HepG2 (cell line): Measurements from ENCODE around the gene SIK3. TPM values are rescaled to one million over a fixed set of nuclear protein-coding genes. Genes with fewer than 3 reads are reported as not detected.

Experiments used
- ATAC-seq: fragments of 200-7000 bp; cut with Tn5 transposase; 3 replicates; pipeline ENCODE4 v1.9.1; 2020; ENCODE audit warnings: mild to moderate bottlenecking, moderate library complexity
- BruUV-seq: library from RNA; stranded (reverse); fragments of 400-500 nt; replicated peaks from 2 replicates; lab custom pipeline; 2021; lab: Mats Ljungman, UMichigan
- CTCF ChIA-PET: fragments of 300-600 bp; formaldehyde crosslinking; extraction: SDS; loops from one replicate; lab custom pipeline; 2021; ENCODE audit warnings: low total read pairs, inconsistent platforms, low intra/inter-chr PET ratio; lab: Yijun Ruan, JAX
- POLR2A ChIA-PET: fragments of 350-600 bp; sonication (Branson Sonifier 250); formaldehyde crosslinking; loops from one replicate; lab custom pipeline; 2020; ENCODE audit warnings: antibody characterized with exemption, inconsistent platforms; lab: Yijun Ruan, JAX
- DNase-seq: peaks from one replicate; pipeline ENCODE4 v3.0.0-alpha.2; 2015; ENCODE audit warnings: low spot score
- FAIRE-seq: peaks from 3 replicates; lab custom pipeline; 2011; peaks lifted over from hg19 to GRCh38; lab: Jason Lieb, UNC
- H2AFZ ChIP-seq: one replicate; pipeline ENCODE4 v1.6.1; 2011; ENCODE audit warnings: low read length, inconsistent platforms
- H3K27ac ChIP-seq: fragments of 300-600 bp; 3 replicates; pipeline ENCODE4 v1.8.0; 2011; ENCODE audit warnings: mixed run types, mild to moderate bottlenecking, mixed read lengths, low read length, inconsistent platforms; ENCODE audit not compliant: insufficient read depth; ENCODE audit errors: extremely low read length
- H3K27me3 ChIP-seq, 2 experiments: fragments of 200-600 bp in 1 of 2; 2 replicates in 1 of 2; 3 replicates in 1 of 2; pipeline versions ENCODE4 v1.6.0 to v1.8.0; 2011; ENCODE audit warnings: low read length in 2 of 2, mild to moderate bottlenecking in 2 of 2, moderate library complexity in 2 of 2, inconsistent platforms in 1 of 2; ENCODE audit not compliant: insufficient read depth in 2 of 2, control insufficient read depth in 1 of 2
- H3K36me3 ChIP-seq, 2 experiments: fragments of 200-600 bp in 1 of 2; replicated peaks in 1 of 2; 2 replicates in 1 of 2; 3 replicates in 1 of 2; pipeline versions ENCODE4 v1.5.1 to v1.8.0; 2011; ENCODE audit warnings: low read length in 2 of 2, inconsistent platforms in 1 of 2; ENCODE audit not compliant: insufficient read depth in 2 of 2, control insufficient read depth in 1 of 2
- H3K4me1 ChIP-seq: 2 replicates; pipeline ENCODE4 v1.5.1; 2012; ENCODE audit warnings: low read length, inconsistent platforms; ENCODE audit not compliant: insufficient read depth
- H3K4me2 ChIP-seq: 2 replicates; pipeline ENCODE4 v1.6.0; 2011; ENCODE audit warnings: low read depth, low read length, inconsistent platforms
- H3K4me3 ChIP-seq, 3 experiments: fragments of 200-600 bp in 1 of 3; sonication (generic), shearing (Covaris generic) in 1 of 3; replicated peaks in 1 of 3; 2 replicates each; pipeline ENCODE4 v1.5.1; 2011 to 2016; ENCODE audit warnings: low read length in 3 of 3, inconsistent platforms in 2 of 3, low read depth in 2 of 3, mild to moderate bottlenecking in 2 of 3, control low read depth in 1 of 3, mixed read lengths in 1 of 3; ENCODE audit not compliant: insufficient read depth in 1 of 3
- H3K79me2 ChIP-seq: one replicate; pipeline ENCODE4 v1.6.1; 2011; ENCODE audit warnings: low read length, inconsistent platforms; ENCODE audit not compliant: insufficient read depth
- H3K9ac ChIP-seq: 2 replicates; pipeline ENCODE4 v1.6.0; 2011; ENCODE audit warnings: mild to moderate bottlenecking, low read depth, low read length, inconsistent platforms; ENCODE audit not compliant: insufficient read depth
- H3K9me3 ChIP-seq: 2 replicates; pipeline ENCODE4 v1.5.1; 2012; ENCODE audit warnings: mild to moderate bottlenecking, low read length
- H4K20me1 ChIP-seq: 2 replicates; pipeline ENCODE4 v1.6.0; 2011; ENCODE audit warnings: inconsistent platforms, mild to moderate bottlenecking, low read length, moderate library complexity; ENCODE audit not compliant: insufficient read depth
- ADNP ChIP-seq: sonication (generic); formaldehyde crosslinking; IDR thresholded peaks from 2 replicates; pipeline ENCODE4 v1.4.0; 2020; ENCODE audit warnings: missing genetic modification reagents
- BCL6 ChIP-seq: IDR thresholded peaks from 2 replicates; pipeline ENCODE4 v1.6.1; 2016; ENCODE audit warnings: missing genetic modification reagents, missing compliant biosample characterization
- CBX1 ChIP-seq: IDR thresholded peaks from one replicate; pipeline ENCODE4 v1.6.1; 2016; ENCODE audit warnings: antibody characterized with exemption, low read depth
- GATAD2A ChIP-seq: IDR thresholded peaks from 2 replicates; pipeline ENCODE4 v1.6.1; 2016
- NFATC3 ChIP-seq: sonication (generic); formaldehyde crosslinking; IDR thresholded peaks from 2 replicates; pipeline ENCODE4 v1.5.1; 2020; ENCODE audit warnings: mild to moderate bottlenecking, missing genetic modification reagents
- NR2F6 ChIP-seq, 2 experiments: IDR thresholded peaks; 2 replicates each; pipeline ENCODE4 v1.6.1; 2016; ENCODE audit warnings: antibody characterized with exemption in 1 of 2, mild to moderate bottlenecking in 1 of 2
- SOX13 ChIP-seq, 3 experiments: fragments of 450-650 bp in 1 of 3; sonication (generic) in 1 of 3; formaldehyde crosslinking in 1 of 3; IDR thresholded peaks in 2 of 3; conservative IDR thresholded peaks in 1 of 3; 2 replicates each; pipeline versions ENCODE4 v1.5.0 to v1.6.1; 2016 to 2020; ENCODE audit warnings: antibody characterized with exemption in 1 of 3, mild to moderate bottlenecking in 1 of 3, missing compliant biosample characterization in 1 of 3, missing genetic modification reagents in 1 of 3, moderate library complexity in 1 of 3
- SOX6 ChIP-seq, 2 experiments: fragments of 450-650 bp in 1 of 2; sonication (generic) in 1 of 2; formaldehyde crosslinking in 1 of 2; IDR thresholded peaks; 2 replicates each; pipeline versions ENCODE4 v1.4.0 to v1.6.1; 2017 to 2020; ENCODE audit warnings: antibody characterized with exemption in 1 of 2, mild to moderate bottlenecking in 1 of 2, missing genetic modification reagents in 1 of 2
- TCF7 ChIP-seq: sonication (generic); IDR thresholded peaks from 2 replicates; pipeline ENCODE4 v1.6.1; 2016; ENCODE audit warnings: antibody characterized with exemption, low read depth
- THAP11 ChIP-seq: IDR thresholded peaks from 2 replicates; pipeline ENCODE4 v1.6.1; 2016; ENCODE audit warnings: missing biosample characterization, missing genetic modification reagents
- ZNF362 ChIP-seq: sonication (generic); formaldehyde crosslinking; IDR thresholded peaks from 2 replicates; pipeline ENCODE4 v1.4.0; 2020; ENCODE audit warnings: missing genetic modification reagents, mild to moderate bottlenecking, borderline replicate concordance
- ZNF496 ChIP-seq: sonication (generic); formaldehyde crosslinking; IDR thresholded peaks from 2 replicates; pipeline ENCODE4 v1.8.1; 2023; ENCODE audit warnings: mild to moderate bottlenecking, moderate library complexity, missing genetic modification reagents; ENCODE audit not compliant: insufficient replicate concordance
- ZNF580 ChIP-seq: IDR thresholded peaks from 2 replicates; pipeline ENCODE4 v1.6.1; 2016; ENCODE audit warnings: low read depth, borderline replicate concordance
- ZNF891 ChIP-seq: sonication (generic); formaldehyde crosslinking; IDR thresholded peaks from 2 replicates; pipeline ENCODE4 v1.5.0; 2020; ENCODE audit warnings: mild to moderate bottlenecking, missing genetic modification reagents
- WGBS: methylation state at CpG from one replicate; pipeline ENCODE4 v1.1.6; 2017; ENCODE audit warnings: low lambda C conversion rate; 5-methylcytosine and 5-hydroxymethylcytosine counted together
- in situ Hi-C: cut with HindIII; loops from 2 replicates; pipeline ENCODE4 v1.10.0; 2017; ENCODE audit warnings: low pct_unique_long_range_greater_than_20kb; ENCODE audit not compliant: extremely low pct_ligation_motif_present
- intact Hi-C: fragments of 100-400 bp; cut with micrococcal nuclease; formaldehyde crosslinking; loops from one replicate; pipeline ENCODE4 v1.10.0; 2022; ENCODE audit not compliant: unreplicated experiment
- polyA plus RNA-seq, 8 experiments: library from polyadenylated mRNA; depleted of rRNA in 3 of 8; stranded (reverse) in 7 of 8; unstranded in 1 of 8; fragments of >200 nt; fragmentation: Illumina TruSeq in 4 of 8; extraction: Trizol in 4 of 8; gene quantifications; 2 replicates each; pipeline versions ENCODE4 v1.2.1 to v1.2.3, GENCODE V29; 2011 to 2016; ENCODE audit warnings: low read depth in 4 of 8, missing spikeins in 1 of 8, mixed read lengths in 1 of 8; ENCODE audit not compliant: insufficient read depth in 1 of 8
- total RNA-seq, 5 experiments: library from RNA; depleted of rRNA; stranded (reverse); fragments of >200 nt; fragmentation: Illumina TruSeq; extraction: Trizol; gene quantifications; 2 replicates each; pipeline ENCODE4 v1.2.3, GENCODE V29; 2016; ENCODE audit warnings: low read depth in 1 of 5

The SIK3 gene
- total and polyA plus RNA-seq, 2 of the 13 experiments (the other 11 are each of a cell fraction or from before 2014, with no cell fraction given) = 5.7 to 9.8 TPM

DNA sequence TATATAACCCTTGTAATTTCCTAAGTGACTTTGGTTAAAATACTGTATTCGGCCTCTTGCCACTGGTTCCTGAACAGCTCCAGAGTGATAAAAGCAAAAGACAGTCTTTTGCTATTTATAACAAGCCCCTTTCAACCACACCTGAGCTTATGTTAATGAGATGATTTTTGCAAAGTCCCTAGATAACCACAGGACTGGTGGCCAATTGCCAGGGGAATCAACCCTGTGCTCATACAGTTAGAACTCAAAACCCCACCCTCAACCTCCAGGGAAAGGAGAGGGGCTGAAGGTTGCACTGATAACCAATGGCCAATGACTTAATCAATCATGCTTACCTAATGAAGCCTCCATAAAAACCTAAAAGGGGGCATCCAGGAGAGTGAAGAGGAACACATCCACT lies 77.9 kb downstream of the SIK3 start:
- H3K27ac ChIP-seq = peak overlapping the region; percentile 74
- H3K27me3 ChIP-seq = no peaks in the 10 kb centered on the region
- BruUV-seq = no TSS peak
- in situ Hi-C loops (no loop called here), intact Hi-C loops (loop anchor here (5.0 to 10.0 kb wide), 3 partner anchors 57 to 95 kb away; partner anchors contain the start of gene SIK3)
- peak overlapping the region; percentile 66 for H3K4me2 ChIP-seq
- ATAC-seq = no peak
- no peak for FAIRE-seq
- CTCF ChIA-PET = no interaction called here
- peaks cover 29% of the 10 kb centered on the region for H4K20me1 ChIP-seq
- 91% methylated on average over 1 of the region's 1 CpG for WGBS
- peaks cover 65% of the 10 kb centered on the region for H3K4me1 ChIP-seq
- peak overlapping the region in 1 of 3 experiments; percentile 43; a peak in 2 of 6 replicates for H3K4me3 ChIP-seq
- no peak for DNase-seq
- POLR2A ChIA-PET = interaction anchor here (0.5 to 1.3 kb wide), 4 partner anchors 76 to 183 kb away, joined by 3 to 5 read pairs (median 4); partner anchors contain the start of genes APOA1 and SIK3
- peaks cover 35% of the 10 kb centered on the region for H3K79me2 ChIP-seq
- H3K36me3 ChIP-seq = no peaks in the 10 kb centered on the region
- TF ChIP-seq ZNF496 (CRISPR knock-in tag) = no peak
- no peak for TF ChIP-seq THAP11 (CRISPR knock-in tag)
- no peak for TF ChIP-seq ADNP (CRISPR knock-in tag)
- no peak for TF ChIP-seq NFATC3 (CRISPR knock-in tag)
- TF ChIP-seq CBX1 = no peak
- H3K9ac ChIP-seq = peak overlapping the region; percentile 42; the same call in 1 of the 2 replicates
- no peaks in the 10 kb centered on the region for H3K9me3 ChIP-seq
- no peak overlapping the region for H2AFZ ChIP-seq

DNA sequence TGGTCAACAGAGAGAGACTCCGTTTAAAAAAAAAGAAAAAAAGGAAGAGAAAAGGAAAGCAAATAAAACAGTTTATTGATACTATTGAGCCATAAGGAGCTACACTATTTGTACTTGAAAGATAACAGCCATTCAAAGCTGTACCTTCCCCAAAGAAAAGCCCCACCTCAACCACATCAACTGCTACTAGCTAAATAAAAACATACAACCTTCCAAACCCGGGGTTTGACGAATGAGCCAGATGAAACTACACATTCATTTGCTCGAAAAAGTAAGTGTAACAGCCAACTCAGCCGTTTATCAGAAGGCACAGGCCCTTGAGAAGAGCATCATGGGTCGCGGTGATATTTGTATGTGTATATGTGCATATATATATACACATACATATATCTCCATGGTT lies 78.4 kb downstream of the SIK3 start:
- intact Hi-C loops = loop anchor here (5.0 to 10.0 kb wide), 3 partner anchors 57 to 95 kb away; partner anchors contain the start of gene SIK3
- no TSS peak for BruUV-seq
- in situ Hi-C loops = no loop called here
- CTCF ChIA-PET = no interaction called here
- 34% methylated on average over 7 of the region's 7 CpGs for WGBS
- no peaks in the 10 kb centered on the region for H3K27me3 ChIP-seq
- no peak overlapping the region for H3K9ac ChIP-seq
- peaks cover 61% of the 10 kb centered on the region for H3K4me1 ChIP-seq
- ATAC-seq (no peak), DNase-seq (peak; percentile 21), FAIRE-seq (no peak)
- peak overlapping the region; percentile 56 for H3K27ac ChIP-seq
- peaks cover 26% of the 10 kb centered on the region for H4K20me1 ChIP-seq
- no peak overlapping the region for H2AFZ ChIP-seq
- no peaks in the 10 kb centered on the region for H3K36me3 ChIP-seq
- H3K79me2 ChIP-seq = peaks cover 33% of the 10 kb centered on the region
- H3K4me3 ChIP-seq = no peak overlapping the region
- peak overlapping the region; percentile 55 for H3K4me2 ChIP-seq
- H3K9me3 ChIP-seq = no peaks in the 10 kb centered on the region
- POLR2A ChIA-PET = interaction anchor here (0.5 to 1.3 kb wide), 4 partner anchors 77 to 182 kb away, joined by 3 to 5 read pairs (median 4); partner anchors contain the start of genes APOA1 and SIK3
- TF ChIP-seq TCF7 (peak; percentile 34; the same call in 1 of the 2 replicates), ZNF580 (CRISPR knock-in tag) (no peak), SOX6 (IDR thresholded peaks at IDR 0.05) (no peak), SOX6 (CRISPR knock-in tag; IDR thresholded peaks at IDR 0.05) (peak; percentile 30), SOX13 (IDR thresholded peaks at IDR 0.05) (no peak), SOX13 (CRISPR knock-in tag; conservative IDR thresholded peaks at IDR 0.05 in 1 of 2, IDR thresholded peaks at IDR 0.05 in 1 of 2) (0 out of 4 replicates have a peak, but pooled peaks of 1 of the 2 experiments have one; percentile 3), BCL6 (0 out of 2 replicates have a peak, but pooled peaks have one; percentile 9), ZNF362 (CRISPR knock-in tag) (peak; percentile 27; the same call in 1 of the 2 replicates), NR2F6 (IDR thresholded peaks at IDR 0.05) (0 out of 2 replicates have a peak, but pooled peaks have one; percentile 40), NR2F6 (CRISPR knock-in tag; IDR thresholded peaks at IDR 0.05) (no peak), ZNF891 (CRISPR knock-in tag) (no peak), GATAD2A (peak; percentile 36; the same call in 1 of the 2 replicates)
